M059J (cell line): ENCODE measurements around the gene CLDN34. TPM values are rescaled to one million over a fixed set of nuclear protein-coding genes. Genes with fewer than 3 reads are reported as not detected.

Experiments used
- DNase-seq: peaks from one replicate; pipeline ENCODE4 v3.0.0-alpha.2; 2012; ENCODE audit warnings: low read depth
- total RNA-seq: library from RNA; depleted of rRNA; stranded (reverse); fragments of >200 nt; shearing (Covaris generic); gene quantifications from 2 replicates; pipeline ENCODE4 v1.2.3, GENCODE V29; 2014

Gene CLDN34
- total RNA-seq, 1 experiment from 2014 or later, result not detected

GRCh38 chrX:9980401-9980800, 13.2 kb downstream of the CLDN34 start:
- DNase-seq, result no peak

GRCh38 chrX:9980927-9981326, 13.8 kb downstream of the CLDN34 start:
- no peak for DNase-seq

GRCh38 chrX:9983441-9983840, 16.3 kb downstream of the CLDN34 start:
- no peak for DNase-seq

GRCh38 chrX:9983846-9984245, 16.7 kb downstream of the CLDN34 start:
- DNase-seq, result no peak

GRCh38 chrX:9988762-9989161, 21.6 kb downstream of the CLDN34 start:
- peak; percentile 36 for DNase-seq

- DNase-seq, result no peak
Observed at GRCh38 chrX:9992061-9992460, 24.9 kb downstream of the CLDN34 start.

- DNase-seq, result no peak
Observed at GRCh38 chrX:9992724-9993123, 25.6 kb downstream of the CLDN34 start.

GRCh38 chrX:9995855-9996339, 28.7 kb downstream of the CLDN34 start:
- peak; percentile 71 for DNase-seq

- no peak for DNase-seq
Observed at GRCh38 chrX:9997041-9997440, 29.9 kb downstream of the CLDN34 start.

GRCh38 chrX:9997524-9997923, 30.4 kb downstream of the CLDN34 start:
- DNase-seq, result no peak

- DNase-seq, result no peak
Observed at GRCh38 chrX:10001496-10001895, 34.3 kb downstream of the CLDN34 start.

- DNase-seq, result no peak
Observed at GRCh38 chrX:10004832-10005475, 37.8 kb downstream of the CLDN34 start.

GRCh38 chrX:10006086-10006485, 38.9 kb downstream of the CLDN34 start:
- no peak for DNase-seq

GRCh38 chrX:10006770-10007169, 39.6 kb downstream of the CLDN34 start:
- DNase-seq, result no peak

GRCh38 chrX:10007621-10008020, 40.5 kb downstream of the CLDN34 start:
- peak; percentile 36 for DNase-seq

GRCh38 chrX:10008483-10009056, 41.4 kb downstream of the CLDN34 start:
- DNase-seq, result peak; percentile 51

- DNase-seq, result no peak
Observed at GRCh38 chrX:10009741-10010140, 42.6 kb downstream of the CLDN34 start.

- DNase-seq, result peak; percentile 73
Observed at GRCh38 chrX:10010686-10011085, 43.5 kb downstream of the CLDN34 start.

- DNase-seq, result peak; percentile 52
Observed at GRCh38 chrX:10011261-10011931, 44.2 kb downstream of the CLDN34 start.

GRCh38 chrX:10011991-10012390, 44.8 kb downstream of the CLDN34 start:
- DNase-seq, result no peak

GRCh38 chrX:10014462-10015354, 47.5 kb downstream of the CLDN34 start:
- peak; percentile 84 for DNase-seq

GRCh38 chrX:10015355-10015722, 48.2 kb downstream of the CLDN34 start:
- DNase-seq, result no peak
